ENCODE results near the gene SH3BGR.

The SH3BGR gene

GRCh38 chr21:39452207-39452969 is 618 bp downstream of the SH3BGR start:
- Histone ChIP-seq H3K4me1 (ENCODE audit: low read length) (no peaks in the 10 kb centered on the region), H3K9ac (ENCODE audit: low read length) (no peak overlapping the region), H3K27me3 (ENCODE audit: low read depth, low read length) (peaks cover 5% of the 10 kb centered on the region; the same call in 1 of the 2 replicates), H4K20me1 (ENCODE audit: insufficient read depth, low read length) (no peaks in the 10 kb centered on the region), H3K4me2 (ENCODE audit: low read length) (no peak overlapping the region), H2AFZ (ENCODE audit: low read depth, low read length) (no peak overlapping the region), H3K79me2 (ENCODE audit: low read length) (no peaks in the 10 kb centered on the region), H3K27ac (ENCODE audit: low read length) (no peak overlapping the region), H3K9me3 (ENCODE audit: insufficient read depth, low read length) (no peaks in the 10 kb centered on the region), H3K4me3 (ENCODE audit: low read length) (no peak overlapping the region), H3K36me3 (replicated peaks; ENCODE audit: low read depth, low read length) (no peaks in the 10 kb centered on the region)
- TF ChIP-seq CTCF (IDR thresholded peaks at IDR 0.05; ENCODE audit: low read depth, low read length) (no peak), EZH2phosphoT487 (IDR thresholded peaks at IDR 0.05; ENCODE audit: low read depth) (no peak)

GRCh38 chr21:39452970-39453342 is 1.2 kb downstream of the SH3BGR start:
- H3K4me1 ChIP-seq (ENCODE audit: low read length), result no peaks in the 10 kb centered on the region
- no peak overlapping the region for H3K9ac ChIP-seq (ENCODE audit: low read length)
- no peaks in the 10 kb centered on the region for H4K20me1 ChIP-seq (ENCODE audit: insufficient read depth, low read length)

DNA sequence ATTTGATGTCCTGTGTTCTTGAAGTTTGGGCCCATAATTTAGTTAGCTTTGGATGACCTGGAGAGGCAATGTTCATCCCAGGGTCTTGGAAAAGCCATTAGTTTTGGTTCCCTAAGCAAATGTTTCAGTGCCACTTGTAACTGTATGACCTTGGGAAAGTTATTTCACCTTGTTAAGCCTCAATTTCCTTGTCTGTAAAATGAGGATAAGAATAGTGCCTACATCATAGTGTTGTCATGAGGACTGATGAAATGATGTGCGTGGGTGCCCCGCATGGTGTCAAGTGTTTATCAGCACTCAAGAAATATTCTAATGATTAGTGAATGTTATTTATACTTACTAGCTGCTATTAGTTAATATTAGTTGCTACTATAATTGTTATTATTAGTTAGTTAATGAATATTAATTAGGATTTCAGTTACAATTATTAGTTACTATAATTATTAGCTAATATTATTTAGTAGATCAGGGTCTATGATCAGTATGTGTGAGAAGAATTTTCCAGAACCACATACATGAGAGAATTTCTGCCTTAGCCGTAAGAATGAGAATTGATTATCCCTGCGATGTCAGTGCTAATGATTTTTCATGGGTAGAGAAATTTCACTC is 1.9 kb downstream of the SH3BGR start:
- H3K4me1 ChIP-seq (ENCODE audit: low read length), result no peaks in the 10 kb centered on the region

More at GRCh38 chr21:39452970-39453342, 1.2 kb downstream of the SH3BGR start:
- H3K4me3 ChIP-seq (ENCODE audit: low read length), result no peak overlapping the region
- no peak overlapping the region for H3K4me2 ChIP-seq (ENCODE audit: low read length)
- H3K79me2 ChIP-seq (ENCODE audit: low read length), result no peaks in the 10 kb centered on the region
- no peaks in the 10 kb centered on the region for H3K36me3 ChIP-seq (replicated peaks; ENCODE audit: low read depth, low read length)
- peaks cover 5% of the 10 kb centered on the region; the same call in 1 of the 2 replicates for H3K27me3 ChIP-seq (ENCODE audit: low read depth, low read length)
- no peak overlapping the region for H2AFZ ChIP-seq (ENCODE audit: low read depth, low read length)
- H3K27ac ChIP-seq (ENCODE audit: low read length), result no peak overlapping the region
- no peaks in the 10 kb centered on the region for H3K9me3 ChIP-seq (ENCODE audit: insufficient read depth, low read length)
- TF ChIP-seq CTCF (IDR thresholded peaks at IDR 0.05; ENCODE audit: low read depth, low read length) (no peak), EZH2phosphoT487 (IDR thresholded peaks at IDR 0.05; ENCODE audit: low read depth) (no peak)

More for the DNA sequence above, 1.9 kb downstream of the SH3BGR start:
- H3K9ac ChIP-seq (ENCODE audit: low read length), result no peak overlapping the region
- no peak overlapping the region for H3K4me2 ChIP-seq (ENCODE audit: low read length)
- no peaks in the 10 kb centered on the region for H3K79me2 ChIP-seq (ENCODE audit: low read length)
- no peaks in the 10 kb centered on the region for H3K9me3 ChIP-seq (ENCODE audit: insufficient read depth, low read length)
- no peak overlapping the region for H3K4me3 ChIP-seq (ENCODE audit: low read length)
- peaks cover 5% of the 10 kb centered on the region; the same call in 1 of the 2 replicates for H3K27me3 ChIP-seq (ENCODE audit: low read depth, low read length)
- no peak overlapping the region for H2AFZ ChIP-seq (ENCODE audit: low read depth, low read length)
- no peak overlapping the region for H3K27ac ChIP-seq (ENCODE audit: low read length)
- TF ChIP-seq CTCF (IDR thresholded peaks at IDR 0.05; ENCODE audit: low read depth, low read length) (no peak), EZH2phosphoT487 (IDR thresholded peaks at IDR 0.05; ENCODE audit: low read depth) (no peak)
- H3K36me3 ChIP-seq (replicated peaks; ENCODE audit: low read depth, low read length), result no peaks in the 10 kb centered on the region
- H4K20me1 ChIP-seq (ENCODE audit: insufficient read depth, low read length), result no peaks in the 10 kb centered on the region
